Loucy (cell line): ENCODE data around the gene DYNLT4.

Experiments
- H2AFZ ChIP-seq: fragments of 200-600 bp; sonication (generic); 2 replicates; pipeline ENCODE4 v1.6.0; 2016; ENCODE audit warnings: antibody characterized with exemption, mild to moderate bottlenecking, low read length, moderate library complexity
- H3F3A ChIP-seq: fragments of 200-600 bp; 2 replicates; pipeline ENCODE4 v1.6.0; 2016; ENCODE audit warnings: antibody characterized with exemption, low read depth, mild to moderate bottlenecking
- H3K27me3 ChIP-seq: fragments of 200-600 bp; sonication (generic); 2 replicates; pipeline ENCODE4 v1.6.1; 2014; ENCODE audit warnings: low read length, mild to moderate bottlenecking; ENCODE audit not compliant: insufficient read depth, poor library complexity, severe bottlenecking
- H3K36me3 ChIP-seq: fragments of 200-600 bp; sonication (generic); 2 replicates; pipeline ENCODE4 v1.6.1; 2016; ENCODE audit warnings: low read length; ENCODE audit not compliant: insufficient read depth
- H3K4me1 ChIP-seq: fragments of 200-600 bp; sonication (generic); 2 replicates; pipeline ENCODE4 v1.5.1; 2014; ENCODE audit warnings: low read length, mild to moderate bottlenecking; ENCODE audit not compliant: insufficient read depth, poor library complexity, severe bottlenecking
- H3K4me2 ChIP-seq: fragments of 200-600 bp; sonication (generic); 2 replicates; pipeline ENCODE4 v1.6.0; 2014; ENCODE audit warnings: antibody characterized with exemption, low read length, low read depth, mild to moderate bottlenecking; ENCODE audit not compliant: poor library complexity, severe bottlenecking
- H3K4me3 ChIP-seq: fragments of 200-600 bp; sonication (generic); 2 replicates; pipeline ENCODE4 v1.5.1; 2014; ENCODE audit warnings: low read length, mild to moderate bottlenecking, mixed read lengths; ENCODE audit not compliant: poor library complexity, severe bottlenecking
- H3K79me2 ChIP-seq: fragments of 200-600 bp; sonication (generic); 2 replicates; pipeline ENCODE4 v1.6.1; 2014; ENCODE audit warnings: low read length; ENCODE audit not compliant: insufficient read depth
- H3K9ac ChIP-seq: fragments of 200-600 bp; sonication (generic); 2 replicates; pipeline ENCODE4 v1.6.0; 2014; ENCODE audit warnings: mild to moderate bottlenecking, low read depth, low read length, moderate library complexity; ENCODE audit not compliant: poor library complexity, severe bottlenecking
- H3K9me2 ChIP-seq: fragments of 200-600 bp; sonication (generic); replicated peaks from 2 replicates; pipeline ENCODE4 v1.6.1; 2016; ENCODE audit warnings: low read depth, low read length, mixed read lengths
- H3K9me3 ChIP-seq: fragments of 200-600 bp; sonication (generic); 2 replicates; pipeline ENCODE4 v1.6.1; 2014; ENCODE audit warnings: mild to moderate bottlenecking, antibody characterized with exemption, low read length, low read depth; ENCODE audit not compliant: insufficient read depth
- H4K20me1 ChIP-seq: fragments of 200-600 bp; sonication (generic); 2 replicates; pipeline ENCODE4 v1.6.0; 2014; ENCODE audit warnings: antibody characterized with exemption, low read length, mild to moderate bottlenecking; ENCODE audit not compliant: insufficient read depth, poor library complexity, severe bottlenecking
- EZH2phosphoT487 ChIP-seq: fragments of 200-600 bp; IDR thresholded peaks from 2 replicates; pipeline ENCODE4 v1.6.1; 2018; ENCODE audit warnings: antibody characterized with exemption, mild to moderate bottlenecking, moderate library complexity, borderline replicate concordance
- TF ChIP-seq, protein P1 (sequence below): fragments of 200-600 bp; sonication (generic); conservative IDR thresholded peaks from 2 replicates; pipeline ENCODE4 v1.5.1; 2014; ENCODE audit warnings: mild to moderate bottlenecking, antibody characterized with exemption, low read length

Gene DYNLT4, protein sequence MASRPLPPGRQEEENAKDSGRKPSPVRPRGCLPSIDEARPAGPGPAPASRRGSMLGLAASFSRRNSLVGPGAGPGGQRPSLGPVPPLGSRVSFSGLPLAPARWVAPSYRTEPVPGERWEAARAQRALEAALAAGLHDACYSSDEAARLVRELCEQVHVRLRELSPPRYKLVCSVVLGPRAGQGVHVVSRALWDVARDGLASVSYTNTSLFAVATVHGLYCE

DNA sequence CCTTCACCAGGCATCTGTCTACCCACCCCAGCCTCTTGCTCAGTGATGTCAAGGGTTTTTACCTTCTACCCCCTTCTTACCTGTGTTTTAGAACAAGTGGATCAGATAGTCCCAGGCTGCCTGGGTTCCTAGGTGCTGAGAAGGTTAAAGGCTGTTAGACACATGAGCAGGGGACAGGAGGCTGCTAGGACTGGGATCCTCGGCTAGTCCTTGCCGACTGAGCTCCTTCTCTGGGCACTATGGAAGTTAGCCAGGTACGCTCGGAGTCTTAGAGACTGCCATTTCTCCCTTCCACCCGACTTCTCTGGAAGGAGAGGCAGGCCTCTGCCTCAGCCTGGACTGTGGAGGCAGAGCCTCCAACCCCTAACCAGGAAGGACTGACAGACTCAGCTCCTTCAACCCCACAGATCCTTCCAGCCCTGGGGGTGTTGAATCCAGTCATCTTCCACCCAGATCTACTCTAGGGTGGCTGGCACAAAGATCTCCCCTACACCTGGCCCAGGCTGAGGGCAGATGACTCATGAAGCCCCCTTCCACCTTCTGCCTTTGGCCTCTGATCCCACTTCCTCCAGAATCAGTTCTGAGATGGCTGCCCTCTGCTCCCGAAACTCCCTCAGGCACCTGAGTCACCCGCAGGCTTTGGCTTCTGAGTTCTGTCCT, at the start of gene DYNLT4:
Gene DYNLT4 (minus strand): TSS at position 648 of the 660 bp plus-strand sequence. CDS start 683 bp downstream, outside the sequence.
- Histone ChIP-seq H3K4me1 (peaks cover 25% of the 10 kb centered on the region), H3K36me3 (no peaks in the 10 kb centered on the region), H3K4me2 (no peak within 1 kb of the TSS), H4K20me1 (no peaks in the 10 kb centered on the region), H3K79me2 (no peaks in the 10 kb centered on the region), H3K9me2 (no peaks in the 10 kb centered on the region), H3K9me3 (no peaks in the 10 kb centered on the region), H3K4me3 (no peak within 1 kb of the TSS), H3K9ac (peak within 1 kb of the TSS; percentile 60), H3F3A (no peaks in the 10 kb centered on the region), H2AFZ (no peak within 1 kb of the TSS), H3K27me3 (no peaks in the 10 kb centered on the region)
- TF ChIP-seq, protein P1, sequence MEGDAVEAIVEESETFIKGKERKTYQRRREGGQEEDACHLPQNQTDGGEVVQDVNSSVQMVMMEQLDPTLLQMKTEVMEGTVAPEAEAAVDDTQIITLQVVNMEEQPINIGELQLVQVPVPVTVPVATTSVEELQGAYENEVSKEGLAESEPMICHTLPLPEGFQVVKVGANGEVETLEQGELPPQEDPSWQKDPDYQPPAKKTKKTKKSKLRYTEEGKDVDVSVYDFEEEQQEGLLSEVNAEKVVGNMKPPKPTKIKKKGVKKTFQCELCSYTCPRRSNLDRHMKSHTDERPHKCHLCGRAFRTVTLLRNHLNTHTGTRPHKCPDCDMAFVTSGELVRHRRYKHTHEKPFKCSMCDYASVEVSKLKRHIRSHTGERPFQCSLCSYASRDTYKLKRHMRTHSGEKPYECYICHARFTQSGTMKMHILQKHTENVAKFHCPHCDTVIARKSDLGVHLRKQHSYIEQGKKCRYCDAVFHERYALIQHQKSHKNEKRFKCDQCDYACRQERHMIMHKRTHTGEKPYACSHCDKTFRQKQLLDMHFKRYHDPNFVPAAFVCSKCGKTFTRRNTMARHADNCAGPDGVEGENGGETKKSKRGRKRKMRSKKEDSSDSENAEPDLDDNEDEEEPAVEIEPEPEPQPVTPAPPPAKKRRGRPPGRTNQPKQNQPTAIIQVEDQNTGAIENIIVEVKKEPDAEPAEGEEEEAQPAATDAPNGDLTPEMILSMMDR: no peak
- TF ChIP-seq EZH2phosphoT487: no peak

DNA sequence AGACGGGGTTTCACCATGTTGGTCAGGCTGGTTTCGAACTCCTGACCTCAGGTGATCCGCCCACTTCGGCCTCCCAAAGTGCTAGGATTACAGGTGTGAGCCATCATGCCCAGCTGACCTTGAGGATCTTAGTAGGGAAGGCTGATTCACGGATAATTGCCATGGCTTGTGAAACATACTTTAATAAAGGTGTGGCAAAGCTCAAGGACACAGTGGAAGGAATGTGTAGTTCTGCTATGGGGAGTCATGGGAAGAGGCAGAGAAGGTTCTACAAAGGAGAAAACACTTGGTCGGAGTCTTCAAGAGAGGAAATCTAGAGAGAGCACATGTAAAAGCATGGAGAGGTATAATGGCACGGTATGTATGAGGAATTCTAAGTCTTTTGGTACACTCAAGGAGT, 48.6 kb upstream of the DYNLT4 start:
- Histone ChIP-seq H4K20me1 (no peaks in the 10 kb centered on the region), H3K4me2 (no peak overlapping the region), H3K36me3 (no peaks in the 10 kb centered on the region; the same call in 1 of the 2 replicates), H2AFZ (no peak overlapping the region), H3F3A (no peaks in the 10 kb centered on the region), H3K79me2 (no peaks in the 10 kb centered on the region), H3K9ac (no peak overlapping the region), H3K4me1 (no peaks in the 10 kb centered on the region), H3K9me3 (no peaks in the 10 kb centered on the region), H3K27me3 (no peaks in the 10 kb centered on the region), H3K9me2 (no peaks in the 10 kb centered on the region), H3K4me3 (no peak overlapping the region)
- no peak for TF ChIP-seq EZH2phosphoT487

DNA sequence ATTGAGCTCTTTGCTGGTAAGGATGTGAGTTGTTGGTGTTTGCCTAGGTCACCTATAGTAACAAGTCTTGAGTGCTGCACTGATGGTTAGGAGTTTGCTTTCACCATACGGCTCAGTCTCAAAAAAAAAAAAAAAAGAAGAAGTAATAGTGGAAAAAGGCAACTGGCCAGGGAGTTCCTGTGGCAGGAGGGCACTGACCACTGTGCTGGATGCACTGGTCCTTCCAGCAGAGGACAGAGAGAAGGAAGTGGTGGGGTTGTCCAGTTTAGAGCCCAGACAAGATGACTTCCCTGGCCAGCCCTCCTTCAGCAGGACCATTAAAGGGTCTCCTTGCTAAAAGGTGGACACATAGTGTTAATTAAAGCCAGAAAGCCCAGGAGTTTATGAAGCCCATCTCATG, 47.8 kb upstream of the DYNLT4 start:
- H2AFZ ChIP-seq: no peak overlapping the region
- H3K4me3 ChIP-seq: no peak overlapping the region
- no peak overlapping the region for H3K4me2 ChIP-seq
- no peaks in the 10 kb centered on the region for H3F3A ChIP-seq
- TF ChIP-seq, protein P1: no peak
- no peak for TF ChIP-seq EZH2phosphoT487
- no peaks in the 10 kb centered on the region for H4K20me1 ChIP-seq
- H3K36me3 ChIP-seq: no peaks in the 10 kb centered on the region; the same call in 1 of the 2 replicates
- H3K4me1 ChIP-seq: no peaks in the 10 kb centered on the region
- H3K9ac ChIP-seq: no peak overlapping the region
- no peaks in the 10 kb centered on the region for H3K27me3 ChIP-seq
- no peaks in the 10 kb centered on the region for H3K9me3 ChIP-seq
- no peaks in the 10 kb centered on the region for H3K79me2 ChIP-seq
- H3K9me2 ChIP-seq: no peaks in the 10 kb centered on the region

DNA sequence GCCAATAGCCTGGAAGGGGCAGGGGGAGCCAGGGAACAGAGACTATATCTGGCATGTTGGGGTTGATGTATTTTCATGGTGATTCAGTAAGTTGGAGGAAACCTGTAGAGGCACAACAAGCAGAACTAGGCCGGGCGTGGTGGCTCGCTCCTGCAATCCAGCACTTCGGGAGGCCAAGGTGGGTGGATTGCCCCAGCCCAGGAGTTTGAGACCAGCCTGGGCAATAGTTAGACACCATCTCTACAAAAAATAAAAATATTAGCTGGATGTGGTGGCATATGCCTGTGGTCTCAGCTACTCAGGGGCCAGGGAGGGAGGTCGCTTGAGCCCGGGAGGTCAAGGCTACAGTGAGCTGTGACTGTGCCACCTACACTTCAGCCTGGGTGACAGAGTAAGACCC, 46.0 kb upstream of the DYNLT4 start:
- no peaks in the 10 kb centered on the region for H3K9me3 ChIP-seq
- H3K4me3 ChIP-seq: no peak overlapping the region
- no peaks in the 10 kb centered on the region for H3K79me2 ChIP-seq
- H3K4me1 ChIP-seq: no peaks in the 10 kb centered on the region
- H3K4me2 ChIP-seq: no peak overlapping the region
- H3K27me3 ChIP-seq: no peaks in the 10 kb centered on the region
- TF ChIP-seq, protein P1: no peak
- no peak for TF ChIP-seq EZH2phosphoT487
- H4K20me1 ChIP-seq: no peaks in the 10 kb centered on the region
- no peaks in the 10 kb centered on the region for H3K9me2 ChIP-seq
- H3K9ac ChIP-seq: no peak overlapping the region
- H3K36me3 ChIP-seq: no peaks in the 10 kb centered on the region; the same call in 1 of the 2 replicates
- H2AFZ ChIP-seq: no peak overlapping the region
- no peaks in the 10 kb centered on the region for H3F3A ChIP-seq
